ENCODE data around the gene CASQ2.

The CASQ2 gene

GRCh38 chr1:115726570-115726969, 41.9 kb downstream of the CASQ2 start:
- Histone ChIP-seq H3K4me3 (ENCODE audit: control insufficient read depth in 1 of 7, extremely low read depth in 1 of 7, insufficient read depth in 4 of 7, low read depth in 2 of 7, low read length in 6 of 7) (no peak overlapping the region), H3K27ac (ENCODE audit: insufficient read depth in 1 of 2, low read depth in 1 of 2, low read length in 2 of 2, poor library complexity in 1 of 2, severe bottlenecking in 2 of 2) (no peak overlapping the region), H3K36me3 (ENCODE audit: control insufficient read depth in 4 of 4, insufficient read depth in 4 of 4, low read length in 3 of 4) (no peaks in the 10 kb centered on the region), H3K9me3 (ENCODE audit: control extremely low read depth in 1 of 5, control insufficient read depth in 4 of 5, insufficient read depth in 2 of 5, low read depth in 1 of 5, low read length in 4 of 5) (no peaks in the 10 kb centered on the region), H3K4me1 (ENCODE audit: control extremely low read depth in 1 of 4, control insufficient read depth in 4 of 4, insufficient read depth in 4 of 4, low read length in 3 of 4) (no peaks in the 10 kb centered on the region), H3K27me3 (replicated peaks in 2 of 5; ENCODE audit: control insufficient read depth in 4 of 5, insufficient read depth in 5 of 5, low read length in 4 of 5) (no peaks in the 10 kb centered on the region)
- no peak for DNase-seq
- ChIA-PET POLR2A (no interaction called here), CTCF (interaction anchor here (0.6 kb wide), 1 partner anchor 12 kb away, joined by 3 read pairs; no protein-coding TSS in a partner anchor)

GRCh38 chr1:115726161-115726560, 42.4 kb downstream of the CASQ2 start:
- ChIA-PET POLR2A (no interaction called here), CTCF (interaction anchor here (0.6 kb wide), 1 partner anchor 11 kb away, joined by 3 read pairs; no protein-coding TSS in a partner anchor)
- no peaks in the 10 kb centered on the region for H3K4me1 ChIP-seq (ENCODE audit: control extremely low read depth in 1 of 4, control insufficient read depth in 4 of 4, insufficient read depth in 4 of 4, low read length in 3 of 4)
- DNase-seq, result no peak
- no peak overlapping the region for H3K4me3 ChIP-seq (ENCODE audit: control insufficient read depth in 1 of 7, extremely low read depth in 1 of 7, insufficient read depth in 4 of 7, low read depth in 2 of 7, low read length in 6 of 7)
- no peak overlapping the region for H3K27ac ChIP-seq (ENCODE audit: insufficient read depth in 1 of 2, low read depth in 1 of 2, low read length in 2 of 2, poor library complexity in 1 of 2, severe bottlenecking in 2 of 2)
- WGBS (ENCODE audit: insufficient coverage), result 100% methylated on average over 3 of the region's 3 CpGs
- H3K36me3 ChIP-seq (ENCODE audit: control insufficient read depth in 4 of 4, insufficient read depth in 4 of 4, low read length in 3 of 4), result no peaks in the 10 kb centered on the region
- no peaks in the 10 kb centered on the region for H3K27me3 ChIP-seq (replicated peaks in 2 of 5; ENCODE audit: control insufficient read depth in 4 of 5, insufficient read depth in 5 of 5, low read length in 4 of 5)
- H3K9me3 ChIP-seq (ENCODE audit: control extremely low read depth in 1 of 5, control insufficient read depth in 4 of 5, insufficient read depth in 2 of 5, low read depth in 1 of 5, low read length in 4 of 5), result no peaks in the 10 kb centered on the region

- CTCF ChIA-PET, result interaction anchor here (1.4 to 1.6 kb wide), 2 partner anchors 15 to 19 kb away, joined by 4 read pairs; no protein-coding TSS in a partner anchor
- no peak overlapping the region for H3K27ac ChIP-seq (ENCODE audit: insufficient read depth in 1 of 2, low read depth in 1 of 2, low read length in 2 of 2, poor library complexity in 1 of 2, severe bottlenecking in 2 of 2)
- no peak for DNase-seq
- H3K27me3 ChIP-seq (replicated peaks in 2 of 5; ENCODE audit: control insufficient read depth in 4 of 5, insufficient read depth in 5 of 5, low read length in 4 of 5), result no peaks in the 10 kb centered on the region
- 89% methylated on average over 1 of the region's 2 CpGs for WGBS (ENCODE audit: insufficient coverage)
- no peaks in the 10 kb centered on the region for H3K4me1 ChIP-seq (ENCODE audit: control extremely low read depth in 1 of 4, control insufficient read depth in 4 of 4, insufficient read depth in 4 of 4, low read length in 3 of 4)
- POLR2A ChIA-PET, result no interaction called here
- H3K36me3 ChIP-seq (ENCODE audit: control insufficient read depth in 4 of 4, insufficient read depth in 4 of 4, low read length in 3 of 4), result no peaks in the 10 kb centered on the region
- no peaks in the 10 kb centered on the region for H3K9me3 ChIP-seq (ENCODE audit: control extremely low read depth in 1 of 5, control insufficient read depth in 4 of 5, insufficient read depth in 2 of 5, low read depth in 1 of 5, low read length in 4 of 5)
- no peak overlapping the region for H3K4me3 ChIP-seq (ENCODE audit: control insufficient read depth in 1 of 7, extremely low read depth in 1 of 7, insufficient read depth in 4 of 7, low read depth in 2 of 7, low read length in 6 of 7)
Observed at GRCh38 chr1:115725600-115725999, 42.9 kb downstream of the CASQ2 start.

GRCh38 chr1:115723756-115724155, 44.8 kb downstream of the CASQ2 start:
- POLR2A ChIA-PET, result no interaction called here
- 100% methylated on average over 4 of the region's 5 CpGs for WGBS (ENCODE audit: insufficient coverage)
- CTCF ChIA-PET, result interaction anchor here (1.0 kb wide), 1 partner anchor 40 kb away, joined by 4 read pairs; no protein-coding TSS in a partner anchor

DNA sequence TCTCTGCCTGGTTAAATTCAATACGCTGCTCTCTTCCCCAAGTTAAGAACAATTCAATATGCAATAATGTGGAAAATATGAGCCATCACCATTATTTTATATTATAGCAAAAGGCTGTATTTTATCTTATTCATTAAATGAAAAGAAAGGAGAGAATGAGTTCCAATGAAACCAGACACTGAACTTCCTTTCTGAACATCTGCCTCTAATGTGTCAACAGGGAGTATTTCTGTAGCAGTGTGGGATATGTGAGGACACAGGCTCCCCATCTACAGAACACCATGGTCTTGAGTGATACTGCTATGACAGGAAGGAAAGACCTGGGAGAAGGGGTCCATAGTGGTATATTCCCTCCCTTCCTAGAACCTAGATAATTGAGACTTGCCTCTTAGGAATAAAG, 46.3 kb downstream of the CASQ2 start:
- no peaks in the 10 kb centered on the region for H3K4me1 ChIP-seq (ENCODE audit: control extremely low read depth in 1 of 4, control insufficient read depth in 4 of 4, insufficient read depth in 4 of 4, low read length in 3 of 4)
- ChIA-PET CTCF (no interaction called here), POLR2A (no interaction called here)
- no peaks in the 10 kb centered on the region for H3K36me3 ChIP-seq (ENCODE audit: control insufficient read depth in 4 of 4, insufficient read depth in 4 of 4, low read length in 3 of 4)
- no peak overlapping the region for H3K4me3 ChIP-seq (ENCODE audit: control insufficient read depth in 1 of 7, extremely low read depth in 1 of 7, insufficient read depth in 4 of 7, low read depth in 2 of 7, low read length in 6 of 7)
- no CpG with 5 or more reads among the region's 1 CpG for WGBS (ENCODE audit: insufficient coverage)
- H3K27ac ChIP-seq (ENCODE audit: insufficient read depth in 1 of 2, low read depth in 1 of 2, low read length in 2 of 2, poor library complexity in 1 of 2, severe bottlenecking in 2 of 2), result no peak overlapping the region
- DNase-seq, result no peak
- H3K27me3 ChIP-seq (replicated peaks in 2 of 5; ENCODE audit: control insufficient read depth in 4 of 5, insufficient read depth in 5 of 5, low read length in 4 of 5), result no peaks in the 10 kb centered on the region
- no peaks in the 10 kb centered on the region for H3K9me3 ChIP-seq (ENCODE audit: control extremely low read depth in 1 of 5, control insufficient read depth in 4 of 5, insufficient read depth in 2 of 5, low read depth in 1 of 5, low read length in 4 of 5)

More at GRCh38 chr1:115723756-115724155, 44.8 kb downstream of the CASQ2 start:
- no peaks in the 10 kb centered on the region for H3K4me1 ChIP-seq (ENCODE audit: control extremely low read depth in 1 of 4, control insufficient read depth in 4 of 4, insufficient read depth in 4 of 4, low read length in 3 of 4)
- no peak for DNase-seq
- no peak overlapping the region for H3K27ac ChIP-seq (ENCODE audit: insufficient read depth in 1 of 2, low read depth in 1 of 2, low read length in 2 of 2, poor library complexity in 1 of 2, severe bottlenecking in 2 of 2)
- no peak overlapping the region for H3K4me3 ChIP-seq (ENCODE audit: control insufficient read depth in 1 of 7, extremely low read depth in 1 of 7, insufficient read depth in 4 of 7, low read depth in 2 of 7, low read length in 6 of 7)
- H3K36me3 ChIP-seq (ENCODE audit: control insufficient read depth in 4 of 4, insufficient read depth in 4 of 4, low read length in 3 of 4), result no peaks in the 10 kb centered on the region
- no peaks in the 10 kb centered on the region for H3K27me3 ChIP-seq (replicated peaks in 2 of 5; ENCODE audit: control insufficient read depth in 4 of 5, insufficient read depth in 5 of 5, low read length in 4 of 5)
- no peaks in the 10 kb centered on the region for H3K9me3 ChIP-seq (ENCODE audit: control extremely low read depth in 1 of 5, control insufficient read depth in 4 of 5, insufficient read depth in 2 of 5, low read depth in 1 of 5, low read length in 4 of 5)

DNA sequence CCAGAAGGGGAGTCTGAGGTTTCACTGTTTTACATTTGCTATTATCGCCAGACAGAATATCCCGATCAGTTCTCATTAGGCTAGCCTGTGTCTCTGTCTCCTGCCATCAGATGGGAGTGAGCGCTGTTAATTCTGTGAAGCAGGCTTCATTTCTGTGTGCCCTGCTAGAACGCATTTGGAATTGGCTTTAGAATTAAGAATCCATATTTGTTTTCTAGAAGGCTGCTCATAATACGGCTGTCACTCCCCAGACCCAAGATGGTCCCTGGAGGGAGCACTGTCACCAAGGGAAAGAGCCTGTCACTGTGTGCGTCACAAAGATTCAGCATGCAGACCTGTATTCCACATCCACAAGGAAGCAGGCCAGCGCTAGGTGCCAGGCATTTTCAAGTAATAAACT, 49.2 kb downstream of the CASQ2 start:
- no peaks in the 10 kb centered on the region for H3K27me3 ChIP-seq (replicated peaks in 2 of 5; ENCODE audit: control insufficient read depth in 4 of 5, insufficient read depth in 5 of 5, low read length in 4 of 5)
- no peaks in the 10 kb centered on the region for H3K4me1 ChIP-seq (ENCODE audit: control extremely low read depth in 1 of 4, control insufficient read depth in 4 of 4, insufficient read depth in 4 of 4, low read length in 3 of 4)
- POLR2A ChIA-PET, result no interaction called here
- H3K4me3 ChIP-seq (ENCODE audit: control insufficient read depth in 1 of 7, extremely low read depth in 1 of 7, insufficient read depth in 4 of 7, low read depth in 2 of 7, low read length in 6 of 7), result no peak overlapping the region
- CTCF ChIA-PET, result interaction anchor here (1.1 kb wide), 1 partner anchor 12 kb away, joined by 3 read pairs; no protein-coding TSS in a partner anchor
- H3K36me3 ChIP-seq (ENCODE audit: control insufficient read depth in 4 of 4, insufficient read depth in 4 of 4, low read length in 3 of 4), result no peaks in the 10 kb centered on the region
- 96% methylated on average over 5 of the region's 7 CpGs for whole genome bisulfite sequencing (ENCODE audit: insufficient coverage)
- no peak overlapping the region for H3K27ac ChIP-seq (ENCODE audit: insufficient read depth in 1 of 2, low read depth in 1 of 2, low read length in 2 of 2, poor library complexity in 1 of 2, severe bottlenecking in 2 of 2)
- no peak for DNase-seq
- H3K9me3 ChIP-seq (ENCODE audit: control extremely low read depth in 1 of 5, control insufficient read depth in 4 of 5, insufficient read depth in 2 of 5, low read depth in 1 of 5, low read length in 4 of 5), result no peaks in the 10 kb centered on the region

- Histone ChIP-seq H3K4me1 (ENCODE audit: control extremely low read depth in 1 of 4, control insufficient read depth in 4 of 4, insufficient read depth in 4 of 4, low read length in 3 of 4) (no peaks in the 10 kb centered on the region), H3K27ac (ENCODE audit: insufficient read depth in 1 of 2, low read depth in 1 of 2, low read length in 2 of 2, poor library complexity in 1 of 2, severe bottlenecking in 2 of 2) (no peak overlapping the region), H3K27me3 (replicated peaks in 2 of 5; ENCODE audit: control insufficient read depth in 4 of 5, insufficient read depth in 5 of 5, low read length in 4 of 5) (no peaks in the 10 kb centered on the region), H3K9me3 (ENCODE audit: control extremely low read depth in 1 of 5, control insufficient read depth in 4 of 5, insufficient read depth in 2 of 5, low read depth in 1 of 5, low read length in 4 of 5) (no peaks in the 10 kb centered on the region), H3K36me3 (ENCODE audit: control insufficient read depth in 4 of 4, insufficient read depth in 4 of 4, low read length in 3 of 4) (no peaks in the 10 kb centered on the region), H3K4me3 (ENCODE audit: control insufficient read depth in 1 of 7, extremely low read depth in 1 of 7, insufficient read depth in 4 of 7, low read depth in 2 of 7, low read length in 6 of 7) (no peak overlapping the region)
- ChIA-PET CTCF (interaction anchor here (0.7 to 2.2 kb wide), 10 partner anchors 9 to 302 kb away, joined by 3 to 12 read pairs (median 5); no protein-coding TSS in a partner anchor), POLR2A (no interaction called here)
- 93% methylated on average over 4 of the region's 5 CpGs for WGBS (ENCODE audit: insufficient coverage)
- DNase-seq, result no peak
Observed at GRCh38 chr1:115718011-115718754, 50.3 kb downstream of the CASQ2 start.
